Fibroblast of the aortic adventitia (primary cell): ENCODE results near the gene RABGAP1. TPM values are rescaled to one million over a fixed set of nuclear protein-coding genes. Genes with fewer than 3 reads are reported as not detected.

Experiments
- DNase-seq: peaks from one replicate; pipeline ENCODE4 v3.0.0-alpha.2; 2010; ENCODE audit warnings: low read depth
- H3K4me3 ChIP-seq: 2 replicates; pipeline ENCODE4 v1.5.1; 2011; ENCODE audit warnings: low read depth, mild to moderate bottlenecking, control low read depth, low read length, moderate library complexity
- total RNA-seq: library from RNA; depleted of rRNA; stranded (reverse); fragments of >200 nt; gene quantifications from 2 replicates; pipeline ENCODE4 v1.2.3, GENCODE V29; 2012; ENCODE audit warnings: low replicate concordance
- TF ChIP-seq, protein P1 (sequence below): IDR thresholded peaks from 2 replicates; pipeline ENCODE4 v1.5.1; 2011; ENCODE audit warnings: mild to moderate bottlenecking, low read length, control low read depth, inconsistent platforms; ENCODE audit not compliant: insufficient read depth

Gene RABGAP1
- total RNA-seq, 1 donor, result 50.3 TPM

DNA sequence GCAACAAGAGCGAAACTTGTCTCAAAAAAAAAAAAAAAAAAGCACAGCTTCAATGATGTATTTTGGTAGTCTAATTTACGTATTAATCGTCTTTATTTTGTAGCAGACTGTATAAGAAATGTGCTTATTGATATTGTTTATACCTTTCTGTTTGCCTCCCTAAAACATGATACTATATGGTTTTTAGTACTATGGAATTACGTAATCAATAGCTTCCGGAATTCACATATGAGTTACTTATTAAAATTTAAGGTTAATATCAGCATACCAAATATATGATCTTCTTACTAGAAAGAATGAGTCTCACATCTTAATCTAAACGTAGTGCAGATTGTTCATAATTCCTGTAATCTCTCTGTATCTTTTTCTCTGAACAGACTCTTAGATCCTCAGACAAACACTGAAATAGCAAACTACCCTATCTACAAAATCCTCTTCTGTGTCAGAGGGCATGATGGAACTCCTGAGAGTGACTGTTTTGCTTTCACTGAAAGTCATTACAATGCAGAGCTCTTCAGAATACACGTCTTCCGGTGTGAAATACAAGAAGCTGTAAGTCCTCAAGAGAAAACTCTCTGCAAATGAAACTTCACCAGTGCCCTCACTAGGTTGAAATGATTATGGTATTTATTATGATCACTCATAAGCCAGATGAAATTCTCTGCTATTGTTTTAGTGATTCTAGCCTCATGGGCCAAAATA, 48.3 kb downstream of the RABGAP1 start:
- TF ChIP-seq, protein P1, sequence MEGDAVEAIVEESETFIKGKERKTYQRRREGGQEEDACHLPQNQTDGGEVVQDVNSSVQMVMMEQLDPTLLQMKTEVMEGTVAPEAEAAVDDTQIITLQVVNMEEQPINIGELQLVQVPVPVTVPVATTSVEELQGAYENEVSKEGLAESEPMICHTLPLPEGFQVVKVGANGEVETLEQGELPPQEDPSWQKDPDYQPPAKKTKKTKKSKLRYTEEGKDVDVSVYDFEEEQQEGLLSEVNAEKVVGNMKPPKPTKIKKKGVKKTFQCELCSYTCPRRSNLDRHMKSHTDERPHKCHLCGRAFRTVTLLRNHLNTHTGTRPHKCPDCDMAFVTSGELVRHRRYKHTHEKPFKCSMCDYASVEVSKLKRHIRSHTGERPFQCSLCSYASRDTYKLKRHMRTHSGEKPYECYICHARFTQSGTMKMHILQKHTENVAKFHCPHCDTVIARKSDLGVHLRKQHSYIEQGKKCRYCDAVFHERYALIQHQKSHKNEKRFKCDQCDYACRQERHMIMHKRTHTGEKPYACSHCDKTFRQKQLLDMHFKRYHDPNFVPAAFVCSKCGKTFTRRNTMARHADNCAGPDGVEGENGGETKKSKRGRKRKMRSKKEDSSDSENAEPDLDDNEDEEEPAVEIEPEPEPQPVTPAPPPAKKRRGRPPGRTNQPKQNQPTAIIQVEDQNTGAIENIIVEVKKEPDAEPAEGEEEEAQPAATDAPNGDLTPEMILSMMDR, result no peak
- DNase-seq, result no peak

DNA sequence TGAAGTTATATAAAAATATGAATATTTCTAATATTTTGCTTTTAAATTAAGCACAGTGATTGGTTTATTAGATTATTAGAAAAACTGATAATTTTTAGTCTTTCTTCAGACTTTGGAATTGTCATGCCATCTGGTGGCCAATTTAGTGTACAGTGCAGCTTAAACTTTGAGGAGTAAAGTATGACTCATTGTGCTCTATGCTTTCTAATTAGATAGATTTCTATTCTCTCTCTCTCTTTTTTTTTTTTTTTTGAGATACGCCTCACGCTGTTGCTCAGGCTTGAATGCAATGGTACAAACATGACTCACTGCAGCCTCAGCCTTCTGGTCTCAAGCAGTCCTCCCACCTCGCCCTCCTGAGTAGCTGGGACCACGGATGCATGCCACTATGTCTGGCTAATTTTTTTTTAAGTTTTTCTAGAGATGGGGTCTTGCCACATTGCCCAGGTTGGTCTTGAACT, 50.6 kb downstream of the RABGAP1 start:
- DNase-seq, result peak; percentile 92
- H3K4me3 ChIP-seq, result no peak overlapping the region
- TF ChIP-seq, protein P1, result peak; percentile 64

More for the DNA sequence above, 48.3 kb downstream of the RABGAP1 start:
- no peak overlapping the region for H3K4me3 ChIP-seq

DNA sequence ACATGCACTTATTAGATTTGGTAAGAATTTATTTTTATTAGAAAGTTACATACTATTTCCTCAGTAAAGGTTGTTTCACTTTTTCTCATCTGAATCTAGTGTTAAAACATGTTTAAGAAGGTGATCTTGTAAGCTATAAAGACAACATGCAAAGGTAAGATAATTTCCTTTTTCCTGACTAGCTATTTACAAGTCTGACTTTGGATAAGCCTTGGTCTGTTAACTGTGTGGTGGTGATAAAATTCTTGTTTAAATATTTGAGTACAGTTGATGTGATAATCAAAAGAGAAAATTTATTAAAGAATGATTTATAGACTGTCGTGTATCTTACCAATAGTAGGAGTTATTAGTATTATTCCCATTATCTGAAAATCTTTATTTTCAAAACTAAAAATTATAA, 55.8 kb downstream of the RABGAP1 start:
- no peak for DNase-seq
- H3K4me3 ChIP-seq, result no peak overlapping the region
- TF ChIP-seq, protein P1, result no peak

DNA sequence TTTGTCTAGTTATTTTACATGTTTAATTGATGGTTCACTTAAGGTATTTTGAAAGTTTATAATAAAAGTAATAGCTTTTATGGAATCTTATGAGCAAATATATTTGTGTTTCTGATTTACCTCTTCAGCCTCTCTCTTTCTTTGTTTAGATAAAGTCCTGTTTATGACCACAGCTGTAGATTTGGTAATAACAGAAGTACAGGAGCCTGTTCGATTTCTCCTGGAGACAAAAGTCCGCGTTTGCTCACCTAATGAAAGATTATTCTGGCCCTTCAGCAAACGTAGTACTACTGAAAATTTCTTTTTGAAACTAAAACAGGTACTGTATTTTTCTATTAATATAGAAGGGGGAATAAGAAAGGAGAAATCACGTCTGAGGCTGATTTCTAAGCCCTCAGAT, 57.6 kb downstream of the RABGAP1 start:
- TF ChIP-seq, protein P1, result no peak
- no peak for DNase-seq
- no peak overlapping the region for H3K4me3 ChIP-seq

DNA sequence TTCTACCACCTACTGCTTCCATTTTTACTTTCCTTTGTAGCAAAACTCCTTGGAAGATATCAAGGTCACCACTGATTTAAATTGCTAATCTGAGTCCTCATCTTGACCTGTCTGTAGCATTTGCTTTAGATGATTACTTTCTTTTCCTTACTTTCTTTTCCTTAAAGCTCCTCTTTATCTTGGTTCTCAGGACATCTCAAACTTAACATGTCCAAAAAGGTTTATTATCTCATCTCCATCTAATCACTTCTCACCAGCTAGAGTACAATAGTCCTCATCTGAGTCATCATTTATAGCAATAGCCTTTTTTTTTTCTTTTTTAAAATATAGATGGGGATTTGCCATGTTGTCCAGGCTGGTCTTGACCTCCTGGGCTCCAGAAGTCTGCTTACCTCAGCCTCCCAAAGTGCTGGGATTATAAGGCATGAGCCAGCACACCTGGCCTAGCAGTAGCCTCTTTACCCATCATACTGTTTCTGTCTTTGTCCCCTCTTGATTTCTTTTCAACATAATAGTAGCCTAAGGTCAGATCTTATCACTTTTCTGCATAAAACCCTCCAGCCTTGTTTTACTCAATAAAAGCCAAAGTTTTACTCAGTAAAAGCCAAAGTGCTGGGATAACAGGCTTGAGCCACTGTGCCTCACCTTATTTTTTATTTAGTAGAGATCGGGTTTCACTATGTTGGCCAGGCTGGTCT, 59.7 kb downstream of the RABGAP1 start:
- TF ChIP-seq, protein P1, result no peak
- H3K4me3 ChIP-seq, result no peak overlapping the region
- DNase-seq, result peak; percentile 29

DNA sequence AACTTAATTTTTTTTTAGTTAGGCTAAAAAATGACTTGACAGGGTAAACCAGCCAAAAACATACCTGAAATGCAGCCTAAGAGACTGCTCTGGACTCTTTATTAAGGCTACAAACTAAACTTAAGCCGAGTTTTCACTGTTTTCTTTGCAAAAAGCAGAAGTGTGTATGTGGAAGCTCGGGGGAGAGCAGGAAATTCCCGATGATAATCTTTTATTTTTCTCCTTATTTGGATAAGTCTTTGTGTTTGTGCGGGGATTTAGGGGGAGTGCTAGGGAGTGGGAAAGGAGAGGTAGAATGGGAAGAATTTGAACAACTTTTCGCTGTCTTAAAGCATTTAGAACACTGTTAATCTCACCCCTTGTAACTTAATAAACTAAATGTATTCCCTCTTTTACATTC, 61.9 kb downstream of the RABGAP1 start:
- peak; percentile 22 for DNase-seq
- TF ChIP-seq, protein P1, result no peak
- H3K4me3 ChIP-seq, result no peak overlapping the region
